WI38 (cell line): ENCODE measurements around the gene TMEM82.

ENCODE experiments used
- H3K4me3 ChIP-seq: 2 replicates; pipeline ENCODE4 v1.5.1; 2011; ENCODE audit warnings: low read depth, mild to moderate bottlenecking, control low read depth, low read length
- CTCF ChIP-seq: IDR thresholded peaks from 2 replicates; pipeline ENCODE4 v1.5.1; 2012; ENCODE audit warnings: low read depth, mild to moderate bottlenecking, control low read depth, low read length

TMEM82 gene

DNA sequence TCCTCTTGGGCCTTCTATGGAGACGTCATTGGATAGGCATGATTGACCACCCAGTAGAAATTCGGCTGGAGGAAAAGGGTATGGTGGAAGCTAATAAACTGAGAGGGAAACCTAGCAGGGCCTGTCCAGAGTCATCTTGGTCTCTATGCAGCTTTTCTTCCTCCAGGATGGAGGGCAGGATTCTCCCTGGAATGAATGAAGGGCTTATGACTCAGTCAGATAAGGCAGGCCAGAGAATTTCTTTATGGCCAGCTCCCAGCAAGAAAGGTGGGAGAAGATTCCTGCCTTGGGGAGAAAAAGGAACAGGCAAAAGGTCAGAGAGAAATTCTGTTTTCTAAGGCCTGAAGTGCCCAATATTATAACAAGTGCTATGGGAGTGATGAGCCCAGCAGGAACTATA, 33.4 kb downstream of the TMEM82 start:
- TF ChIP-seq CTCF: no peak
- no peak overlapping the region for H3K4me3 ChIP-seq

DNA sequence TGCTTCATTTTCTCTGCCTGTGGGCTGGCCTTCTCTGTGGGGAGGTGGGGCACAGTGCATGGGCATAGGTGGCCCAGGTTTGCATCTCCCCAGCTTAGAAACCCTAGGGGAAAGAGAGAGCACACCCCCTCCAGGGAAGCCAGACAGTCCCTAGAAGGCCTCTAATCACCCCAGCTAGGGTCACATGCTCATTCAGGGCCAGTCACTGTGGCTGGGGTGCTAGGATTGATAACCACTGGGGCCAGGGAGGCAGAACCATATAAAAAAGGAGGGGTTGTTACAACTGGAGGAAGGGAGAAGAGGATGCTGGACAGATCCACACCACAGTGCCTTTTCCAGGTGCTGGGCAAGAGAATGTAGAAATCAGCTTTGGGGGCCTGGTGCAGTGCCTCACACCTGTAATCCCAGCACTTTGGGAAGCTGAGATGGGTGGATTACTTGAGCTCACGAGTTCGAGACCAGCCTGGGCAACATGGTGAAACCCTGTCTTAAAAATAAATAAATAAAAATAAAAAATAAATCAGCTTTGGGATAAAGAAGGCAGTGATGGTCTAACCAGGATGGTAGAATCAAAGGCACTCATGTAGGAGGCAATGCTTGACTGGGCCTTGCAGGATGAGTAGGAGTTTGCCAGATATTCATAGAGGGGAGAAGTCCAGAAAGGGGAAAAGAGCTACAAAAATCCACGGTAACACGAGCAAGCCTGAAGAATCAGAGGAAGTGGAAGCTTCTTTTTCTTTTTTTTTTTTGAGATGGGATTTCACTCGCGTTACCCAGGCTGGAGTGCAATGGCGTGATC, 35.8 kb downstream of the TMEM82 start:
- TF ChIP-seq CTCF: no peak
- no peak overlapping the region for H3K4me3 ChIP-seq

- TF ChIP-seq CTCF: no peak
- no peak overlapping the region for H3K4me3 ChIP-seq
Measured at GRCh38 chr1:15785683-15786082, 43.4 kb downstream of the TMEM82 start.

DNA sequence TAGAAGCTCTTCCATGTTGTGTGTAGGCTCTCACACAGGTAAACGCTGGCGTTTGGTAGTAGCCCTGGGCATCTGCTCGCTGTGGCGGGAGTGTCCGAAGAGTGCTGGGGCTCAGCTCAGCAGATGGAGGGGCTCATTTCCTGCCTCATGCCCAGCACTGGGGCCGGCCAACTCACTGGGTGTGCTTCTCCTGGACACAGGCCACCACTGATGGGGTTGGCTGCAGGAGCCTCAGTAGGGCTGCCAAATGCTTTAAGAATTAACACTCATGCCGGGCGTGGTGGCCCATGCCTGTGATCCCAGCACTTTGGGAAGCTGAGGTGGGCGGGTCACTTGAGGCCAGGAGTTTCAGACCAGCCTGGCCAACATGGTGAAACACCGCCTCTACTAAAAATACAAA, 44.3 kb downstream of the TMEM82 start:
- no peak overlapping the region for H3K4me3 ChIP-seq
- no peak for TF ChIP-seq CTCF

DNA sequence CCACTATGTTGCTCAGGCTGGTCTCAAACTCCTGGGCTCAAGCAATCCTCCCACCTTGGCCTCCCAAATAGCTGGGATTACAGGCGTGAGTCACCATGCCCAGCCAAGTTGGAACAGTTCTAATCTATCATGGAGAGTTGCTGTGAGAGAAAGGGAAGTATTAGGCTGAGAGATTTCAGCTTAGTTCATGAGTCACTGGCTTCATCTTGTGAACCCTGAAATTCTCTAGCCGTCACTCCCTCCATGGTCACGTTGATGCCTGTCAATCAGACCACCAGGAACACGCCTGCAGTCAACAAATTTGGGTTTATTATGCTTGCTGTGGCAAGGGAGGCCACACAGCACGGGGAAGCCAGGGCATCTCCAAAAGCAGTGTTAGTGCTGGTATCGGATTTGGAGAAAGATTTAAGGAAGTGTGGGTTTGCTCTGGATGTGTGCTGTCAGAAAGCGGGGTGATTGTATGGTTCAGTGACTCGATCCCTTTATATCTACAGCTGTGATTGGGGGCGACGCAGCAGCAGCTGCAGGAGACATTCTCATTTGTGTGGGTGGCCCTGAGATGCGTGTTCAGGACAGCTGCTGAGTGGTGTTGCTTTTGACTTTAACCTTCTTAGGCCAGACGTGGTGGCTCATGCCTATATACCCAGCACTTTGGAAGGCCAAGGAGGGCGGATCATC, 46.5 kb downstream of the TMEM82 start:
- TF ChIP-seq CTCF: no peak
- H3K4me3 ChIP-seq: no peak overlapping the region

DNA sequence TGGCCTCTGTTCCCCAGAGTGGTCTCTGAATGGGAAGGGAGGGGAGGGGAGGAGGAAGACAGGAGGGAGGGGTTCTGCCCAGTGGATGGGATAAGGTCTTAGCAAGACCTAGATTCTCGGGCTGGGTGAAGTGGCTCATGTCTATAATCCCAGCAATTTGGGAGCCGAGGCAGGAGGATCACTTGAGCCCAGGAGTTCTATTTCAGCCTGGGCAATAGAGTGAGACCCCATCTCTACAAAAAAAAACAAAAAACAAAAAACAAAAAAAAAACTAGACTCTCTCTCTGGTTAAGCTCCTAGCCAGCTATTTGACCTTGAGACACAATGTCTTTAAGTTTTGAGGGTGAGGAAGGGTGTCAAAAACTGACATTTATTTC, 53.8 kb downstream of the TMEM82 start:
- no peak overlapping the region for H3K4me3 ChIP-seq
- no peak for TF ChIP-seq CTCF
